Transverse colon (tissue), 4 donors: ENCODE data around the gene OR56A1.

Experiments used
- CTCF ChIP-seq, 5 experiments: fragments of 200-600 bp in 3 of 5; fragments of 450-650 bp in 2 of 5; sonication (generic) in 3 of 5; IDR thresholded peaks; 1 replicate in 2 of 5; 2 replicates in 3 of 5; pipeline ENCODE4 v1.5.1; 2016 to 2017; ENCODE audit warnings: antibody characterized with exemption in 5 of 5, inconsistent platforms in 3 of 5, mild to moderate bottlenecking in 2 of 5, moderate library complexity in 1 of 5
- POLR2A ChIP-seq: fragments of 450-650 bp; IDR thresholded peaks from one replicate; pipeline ENCODE4 v1.6.1; 2016; ENCODE audit warnings: antibody characterized with exemption, mild to moderate bottlenecking, moderate library complexity
- POLR2AphosphoS5 ChIP-seq, 3 donors: sonication (generic); formaldehyde crosslinking; IDR thresholded peaks; one replicate each; pipeline ENCODE4 v1.6.1; 2016; ENCODE audit warnings: antibody characterized with exemption in 3 of 3

GRCh38 chr11:6025056-6025455 is 5.5 kb downstream of the OR56A1 start:
- TF ChIP-seq POLR2AphosphoS5 (IDR thresholded peaks at IDR 0.05) (no peak), POLR2A (no peak), CTCF (IDR thresholded peaks at IDR 0.05) (no peak)
